Gastroesophageal sphincter (tissue), 4 donors: ENCODE data around the gene PTMS. TPM values are rescaled to one million over a fixed set of nuclear protein-coding genes. Genes with fewer than 3 reads are reported as not detected.

Experiments used
- ATAC-seq: fragments of 150-250 bp; one replicate; pipeline ENCODE4 v1.9.1; 2016; ENCODE audit warnings: mild to moderate bottlenecking, moderate library complexity
- H3K27ac ChIP-seq, 4 donors: fragments of 200-600 bp; sonication (generic) in 3 of 4; 1 replicate in 3 of 4; 2 replicates in 1 of 4; pipeline ENCODE4 v1.5.1; 2016 to 2019
- H3K27me3 ChIP-seq: fragments of 200-600 bp; sonication (generic); one replicate; pipeline ENCODE4 v1.5.1; 2019
- H3K36me3 ChIP-seq, 2 donors: fragments of 200-600 bp; sonication (generic); one replicate each; pipeline ENCODE4 v1.5.1; 2019; ENCODE audit warnings: control low read depth in 1 of 2
- H3K4me1 ChIP-seq, 3 donors: fragments of 200-600 bp; sonication (generic); 1 replicate in 2 of 3; 2 replicates in 1 of 3; pipeline ENCODE4 v1.5.1; 2016 to 2019; ENCODE audit warnings: control low read depth in 2 of 3
- H3K4me3 ChIP-seq, 2 donors: fragments of 200-600 bp; sonication (generic); one replicate each; pipeline ENCODE4 v1.5.1; 2019; ENCODE audit warnings: mild to moderate bottlenecking in 1 of 2, moderate library complexity in 1 of 2
- H3K9me3 ChIP-seq, 3 donors: fragments of 200-600 bp; sonication (generic); one replicate each; pipeline ENCODE4 v1.5.1; 2017 to 2019; ENCODE audit warnings: control low read depth in 2 of 3
- CTCF ChIP-seq, 4 experiments: fragments of 200-600 bp in 2 of 4; fragments of 450-650 bp in 2 of 4; sonication (generic) in 1 of 4; IDR thresholded peaks; one replicate each; pipeline ENCODE4 v1.5.1; 2017 to 2019; ENCODE audit warnings: antibody characterized with exemption in 4 of 4, mild to moderate bottlenecking in 2 of 4, moderate library complexity in 2 of 4
- EP300 ChIP-seq: sonication (generic); formaldehyde crosslinking; IDR thresholded peaks from one replicate; pipeline ENCODE4 v1.6.1; 2017; ENCODE audit warnings: antibody characterized with exemption, mild to moderate bottlenecking
- POLR2A ChIP-seq, 2 donors: fragments of 450-650 bp; IDR thresholded peaks; one replicate each; pipeline ENCODE4 v1.6.1; 2017; ENCODE audit warnings: antibody characterized with exemption in 2 of 2, mild to moderate bottlenecking in 2 of 2, moderate library complexity in 1 of 2
- POLR2AphosphoS5 ChIP-seq: sonication (generic); formaldehyde crosslinking; IDR thresholded peaks from one replicate; pipeline ENCODE4 v1.6.1; 2017; ENCODE audit warnings: antibody characterized with exemption
- WGBS, 2 donors: methylation state at CpG; one replicate each; pipeline ENCODE4 v1.1.5; 2018; ENCODE audit warnings: low coverage in 1 of 2; 5-methylcytosine and 5-hydroxymethylcytosine counted together
- total RNA-seq, 4 donors: library from RNA; depleted of rRNA; stranded (reverse); fragments of >200 nt; gene quantifications; one replicate each; pipeline ENCODE4 v1.1.0, GENCODE V29; 2016

PTMS gene
- total RNA-seq, 4 donors from 2014 or later = 259 to 516 (median 325) TPM

- WGBS, 2 donors = 69 to 100% methylated on average over 1 to 7 of the region's 13 CpGs
- Histone ChIP-seq H3K4me1 (peaks cover 0 to 13% (median 0%) of the 10 kb centered on the region in 3 donors), H3K36me3 (peaks cover 0 to 50% of the 10 kb centered on the region in 2 donors), H3K27me3 (no peaks in the 10 kb centered on the region), H3K4me3 (no peak overlapping the region), H3K27ac (peak overlapping the region in 3 of 4 donors; percentile 22 to 41 (median 29)), H3K9me3 (no peaks in the 10 kb centered on the region)
- TF ChIP-seq EP300 (no peak), POLR2AphosphoS5 (no peak), CTCF (IDR thresholded peaks at IDR 0.05) (no peak), POLR2A (IDR thresholded peaks at IDR 0.05) (no peak)
- peak; percentile 51 for ATAC-seq
Measured at GRCh38 chr12:6745741-6746525, 20.2 kb upstream of the PTMS start.

GRCh38 chr12:6747216-6747615 lies 18.9 kb upstream of the PTMS start:
- no peak for ATAC-seq
- Histone ChIP-seq H3K36me3 (peaks cover 0 to 62% of the 10 kb centered on the region in 2 donors), H3K9me3 (no peaks in the 10 kb centered on the region), H3K4me1 (peaks cover 0 to 26% (median 6%) of the 10 kb centered on the region in 3 donors), H3K27me3 (no peaks in the 10 kb centered on the region), H3K27ac (no peak overlapping the region), H3K4me3 (no peak overlapping the region)
- no peak for TF ChIP-seq CTCF (IDR thresholded peaks at IDR 0.05)
- no peak for TF ChIP-seq EP300
- TF ChIP-seq POLR2AphosphoS5 = no peak
- no peak for TF ChIP-seq POLR2A (IDR thresholded peaks at IDR 0.05)
- 48 to 54% methylated on average over 2 to 4 of the region's 4 CpGs for WGBS, 2 donors

GRCh38 chr12:6748761-6749160 lies 17.4 kb upstream of the PTMS start:
- TF ChIP-seq EP300 (no peak), CTCF (IDR thresholded peaks at IDR 0.05) (no peak), POLR2A (IDR thresholded peaks at IDR 0.05) (no peak)
- Histone ChIP-seq H3K4me1 (peaks cover 0 to 31% (median 8%) of the 10 kb centered on the region in 3 donors), H3K9me3 (no peaks in the 10 kb centered on the region), H3K27me3 (no peaks in the 10 kb centered on the region), H3K4me3 (no peak overlapping the region), H3K36me3 (peaks cover 0 to 62% of the 10 kb centered on the region in 2 donors), H3K27ac (no peak overlapping the region)
- ATAC-seq = no peak
- 70% methylated on average over 2 of the region's 28 CpGs; no CpG with 5 or more reads in 1 of the 2 donors for WGBS, 2 donors

GRCh38 chr12:6750506-6750905 lies 15.7 kb upstream of the PTMS start:
- peaks cover 0 to 62% of the 10 kb centered on the region in 2 donors for H3K36me3 ChIP-seq
- WGBS, 2 donors = 41 to 59% methylated on average over 2 to 4 of the region's 4 CpGs
- H3K4me1 ChIP-seq = peaks cover 0 to 44% (median 10%) of the 10 kb centered on the region in 3 donors

More at GRCh38 chr12:6750506-6750905, 15.7 kb upstream of the PTMS start:
- Histone ChIP-seq H3K9me3 (no peaks in the 10 kb centered on the region), H3K27me3 (no peaks in the 10 kb centered on the region), H3K4me3 (no peak overlapping the region), H3K27ac (no peak overlapping the region)
- no peak for ATAC-seq
- TF ChIP-seq EP300 (no peak), POLR2AphosphoS5 (no peak), POLR2A (IDR thresholded peaks at IDR 0.05) (no peak), CTCF (IDR thresholded peaks at IDR 0.05) (no peak)
